Endodermal cell (in vitro differentiated cells): Measurements from ENCODE around the gene RXRA. TPM values are rescaled to one million over a fixed set of nuclear protein-coding genes. Genes with fewer than 3 reads are reported as not detected.

ENCODE experiments used
- DNase-seq: peaks from one replicate; pipeline ENCODE4 v3.0.0-alpha.2; 2017
- H3K27ac ChIP-seq: 2 replicates; pipeline ENCODE4 v1.5.1; 2013; ENCODE audit warnings: mild to moderate bottlenecking, low read depth, low read length, moderate library complexity
- H3K27me3 ChIP-seq: 2 replicates; pipeline ENCODE4 v1.6.1; 2013; ENCODE audit warnings: mild to moderate bottlenecking, low read length, moderate library complexity; ENCODE audit not compliant: insufficient read depth, control insufficient read depth, poor library complexity, severe bottlenecking
- H3K36me3 ChIP-seq: 2 replicates; pipeline ENCODE4 v1.7.0; 2013; ENCODE audit warnings: mild to moderate bottlenecking, low read length, moderate library complexity; ENCODE audit not compliant: control insufficient read depth, insufficient read depth
- H3K4me1 ChIP-seq: one replicate; pipeline ENCODE4 v1.7.0; 2013; ENCODE audit warnings: low read length; ENCODE audit not compliant: control insufficient read depth, insufficient read depth
- H3K4me3 ChIP-seq: 2 replicates; pipeline ENCODE4 v1.5.1; 2013; ENCODE audit warnings: mild to moderate bottlenecking, low read length, moderate library complexity
- H3K9ac ChIP-seq: 2 replicates; pipeline ENCODE4 v1.6.1; 2013; ENCODE audit warnings: mild to moderate bottlenecking, low read length, moderate library complexity; ENCODE audit not compliant: poor library complexity, severe bottlenecking; ENCODE audit errors: extremely low read depth
- H3K9me3 ChIP-seq: 2 replicates; pipeline ENCODE4 v1.6.1; 2013; ENCODE audit warnings: mild to moderate bottlenecking, low read length, moderate library complexity; ENCODE audit not compliant: control insufficient read depth
- H3K27ac Mint-ChIP-seq: 2 replicates; pipeline ENCODE4 v1.8.0; 2020; ENCODE audit warnings: mixed read lengths
- H3K27me3 Mint-ChIP-seq: 2 replicates; pipeline ENCODE4 v1.8.0; 2021; ENCODE audit warnings: mild to moderate bottlenecking, mixed read lengths; ENCODE audit not compliant: insufficient read depth
- H3K36me3 Mint-ChIP-seq: 2 replicates; pipeline ENCODE4 v1.8.0; 2020; ENCODE audit warnings: low read depth, mixed read lengths
- H3K4me1 Mint-ChIP-seq: 2 replicates; pipeline ENCODE4 v1.8.0; 2020; ENCODE audit warnings: mixed read lengths
- H3K4me3 Mint-ChIP-seq: 2 replicates; pipeline ENCODE4 v1.8.0; 2020; ENCODE audit warnings: mild to moderate bottlenecking, moderate library complexity, mixed read lengths
- H3K9me3 Mint-ChIP-seq: 2 replicates; pipeline ENCODE4 v1.8.0; 2020; ENCODE audit warnings: mild to moderate bottlenecking, mixed read lengths
- CTCF ChIP-seq: fragments of 200-600 bp; sonication (generic); conservative IDR thresholded peaks from 2 replicates; pipeline ENCODE4 v1.5.0; 2021; ENCODE audit warnings: antibody characterized with exemption, mild to moderate bottlenecking
- WGBS, 2 experiments: methylation state at CpG; one replicate each; pipeline versions ENCODE4 v1.1.5 to v1.1.7; 2013; ENCODE audit warnings: missing lambda C conversion rate in 2 of 2, mixed read lengths in 1 of 2; ENCODE audit not compliant: insufficient coverage in 1 of 2, insufficient read length in 1 of 2; 5-methylcytosine and 5-hydroxymethylcytosine counted together
- total RNA-seq, 2 donors: library from RNA; stranded (reverse); fragmentation: NEBNext Ultra II Directional in 1 of 2; extraction: Animal tissue kit (Norgen Biotek cat#: 25700) in 1 of 2; gene quantifications; 2 replicates in 1 of 2; 3 replicates in 1 of 2; pipeline ENCODE4 v1.2.1, GENCODE V29; 2021

RXRA gene
- total RNA-seq, 2 donors from 2014 or later, result 58.3 to 70.6 TPM

DNA sequence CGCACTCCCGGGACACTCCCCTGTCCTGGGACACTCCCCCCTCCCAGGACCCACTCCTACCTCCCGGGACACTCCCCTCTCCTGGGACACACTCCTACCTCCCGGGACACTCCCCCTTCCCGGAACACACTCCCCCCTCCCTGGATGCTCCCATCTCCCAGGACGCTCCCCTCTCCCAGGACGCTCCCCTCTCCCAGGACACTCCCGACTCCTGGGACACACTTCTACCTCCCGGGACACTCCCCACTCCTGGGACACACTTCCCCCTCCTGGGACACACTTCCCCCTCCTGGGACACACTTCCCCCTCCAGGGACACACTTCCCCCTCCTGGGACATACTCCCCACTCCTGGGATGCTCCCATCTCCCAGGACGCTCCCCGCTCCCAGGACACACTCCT lies 95.6 kb downstream of the RXRA start:
- no peak for TF ChIP-seq CTCF
- Histone ChIP-seq H3K4me1 (no peaks in the 10 kb centered on the region), H3K27ac (no peak overlapping the region), H3K36me3 (peaks cover 9% of the 10 kb centered on the region), H3K9ac (no peak overlapping the region), H3K4me3 (no peak overlapping the region), H3K9me3 (no peaks in the 10 kb centered on the region), H3K27me3 (no peaks in the 10 kb centered on the region)
- Mint-ChIP-seq H3K4me3 (no peak overlapping the region), H3K27ac (no peak overlapping the region), H3K36me3 (peaks cover 20% of the 10 kb centered on the region), H3K4me1 (peaks cover 2% of the 10 kb centered on the region), H3K27me3 (no peaks in the 10 kb centered on the region), H3K9me3 (no peaks in the 10 kb centered on the region)
- WGBS, 2 experiments, result 94 to 100% methylated on average over 2 to 11 of the region's 11 CpGs
- DNase-seq, result no peak

DNA sequence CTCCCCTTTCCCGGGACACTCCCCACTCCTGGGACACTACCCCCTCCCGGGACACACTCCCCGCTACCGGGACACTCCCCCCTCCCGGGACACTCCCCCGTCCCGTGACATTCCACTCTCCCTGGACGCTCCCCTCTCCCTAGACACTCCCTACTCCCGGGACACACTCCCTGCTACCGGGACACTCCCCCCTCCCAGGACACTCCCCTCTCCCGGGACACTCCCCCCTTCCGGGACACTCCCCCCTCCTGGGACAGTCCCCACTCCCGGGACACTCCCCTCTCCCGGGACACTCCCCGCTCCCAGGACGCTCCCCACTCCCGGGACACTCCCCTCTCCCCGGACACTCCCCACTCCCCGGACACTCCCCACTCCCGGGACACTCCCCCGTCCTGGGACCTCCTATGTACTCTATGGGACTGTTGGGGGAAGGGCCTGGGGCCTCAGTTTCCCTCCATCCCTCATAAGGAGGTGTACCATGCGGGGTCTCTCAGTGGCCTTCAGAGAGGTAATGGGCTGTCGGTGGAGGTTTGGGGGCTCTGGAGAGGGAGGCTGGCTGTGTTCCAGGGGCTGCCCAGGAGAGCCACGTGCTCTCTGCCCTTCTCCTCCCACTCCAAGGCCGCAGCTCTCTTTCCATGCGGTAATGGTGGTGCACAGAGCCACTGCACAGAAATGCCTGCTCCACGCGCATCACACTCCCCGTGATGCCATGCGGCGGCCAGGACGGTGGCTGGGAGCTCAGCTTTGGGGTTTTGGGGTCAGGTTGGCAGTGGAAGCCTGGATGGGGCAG lies 96.2 kb downstream of the RXRA start:
- Histone ChIP-seq H3K9me3 (no peaks in the 10 kb centered on the region), H3K4me3 (no peak overlapping the region), H3K9ac (no peak overlapping the region), H3K36me3 (peaks cover 9% of the 10 kb centered on the region), H3K4me1 (no peaks in the 10 kb centered on the region), H3K27ac (no peak overlapping the region), H3K27me3 (no peaks in the 10 kb centered on the region)
- Mint-ChIP-seq H3K4me3 (no peak overlapping the region), H3K9me3 (no peaks in the 10 kb centered on the region), H3K27ac (no peak overlapping the region), H3K4me1 (peaks cover 2% of the 10 kb centered on the region), H3K36me3 (peaks cover 18% of the 10 kb centered on the region), H3K27me3 (no peaks in the 10 kb centered on the region)
- 94 to 100% methylated on average over 4 to 32 of the region's 32 CpGs for WGBS, 2 experiments
- DNase-seq, result no peak
- no peak for TF ChIP-seq CTCF

GRCh38 chr9:134423166-134423565 lies 96.9 kb downstream of the RXRA start:
- 95 to 99% methylated on average over 11 to 15 of the region's 15 CpGs for WGBS, 2 experiments
- Histone ChIP-seq H3K27me3 (no peaks in the 10 kb centered on the region), H3K27ac (no peak overlapping the region), H3K4me1 (no peaks in the 10 kb centered on the region), H3K9ac (no peak overlapping the region), H3K4me3 (no peak overlapping the region), H3K9me3 (no peaks in the 10 kb centered on the region), H3K36me3 (peaks cover 9% of the 10 kb centered on the region)
- Mint-ChIP-seq H3K9me3 (no peaks in the 10 kb centered on the region), H3K36me3 (peaks cover 14% of the 10 kb centered on the region), H3K4me3 (no peak overlapping the region), H3K27me3 (no peaks in the 10 kb centered on the region), H3K27ac (no peak overlapping the region), H3K4me1 (peaks cover 2% of the 10 kb centered on the region)
- DNase-seq, result no peak
- TF ChIP-seq CTCF, result no peak
